WTC11 (cell line): ENCODE results near the gene RSAD1. TPM values are rescaled to one million over a fixed set of nuclear protein-coding genes. Genes with fewer than 3 reads are reported as not detected.
"Not testable (repeated sequence)": the region's sequence is repeated elsewhere in the genome, so short reads cannot be mapped to it uniquely, and the experiment has no call there.

Experiments used
- ATAC-seq: fragments of 200-7000 bp; cut with Tn5 transposase; 2 replicates; pipeline ENCODE4 v1.10.0; 2021; ENCODE audit warnings: mild to moderate bottlenecking, moderate library complexity
- CTCF ChIA-PET: fragments of 300-600 bp; sonication (Branson Sonifier 250); formaldehyde crosslinking; loops from one replicate; lab custom pipeline; 2021; ENCODE audit warnings: antibody characterized with exemption; lab: Charles Lee
- POLR2A ChIA-PET: fragments of 350-600 bp; sonication (Branson Sonifier 250); formaldehyde crosslinking; loops from one replicate; lab custom pipeline; 2021; ENCODE audit warnings: antibody characterized with exemption; lab: Charles Lee
- DNase-seq: peaks from one replicate; pipeline ENCODE4 v3.0.0; 2021; ENCODE audit warnings: low spot score
- H3K27ac Mint-ChIP-seq: 2 replicates; pipeline ENCODE4 v1.8.0; 2021; ENCODE audit warnings: mixed read lengths
- H3K27me3 Mint-ChIP-seq: 2 replicates; pipeline ENCODE4 v1.8.0; 2021; ENCODE audit warnings: low read depth, mild to moderate bottlenecking, moderate library complexity, mixed read lengths
- H3K36me3 Mint-ChIP-seq: 2 replicates; pipeline ENCODE4 v1.8.0; 2021; ENCODE audit warnings: mixed read lengths
- H3K4me1 Mint-ChIP-seq: 2 replicates; pipeline ENCODE4 v1.8.0; 2022; ENCODE audit warnings: mixed read lengths
- H3K4me3 Mint-ChIP-seq: 2 replicates; pipeline ENCODE4 v1.8.0; 2021; ENCODE audit warnings: mild to moderate bottlenecking, moderate library complexity, mixed read lengths
- H3K9me3 Mint-ChIP-seq: 2 replicates; pipeline ENCODE4 v1.8.0; 2021; ENCODE audit warnings: mixed read lengths
- CTCF ChIP-seq: fragments of 200-600 bp; IDR thresholded peaks from 2 replicates; pipeline ENCODE4 v1.8.0; 2022; ENCODE audit warnings: antibody characterized with exemption
- E2F1 ChIP-seq: sonication (generic); formaldehyde crosslinking; IDR thresholded peaks from 2 replicates; pipeline ENCODE4 v1.8.0; 2022; ENCODE audit warnings: mild to moderate bottlenecking, missing genetic modification reagents
- E2F5 ChIP-seq: sonication (generic); formaldehyde crosslinking; IDR thresholded peaks from 2 replicates; pipeline ENCODE4 v1.8.1; 2022; ENCODE audit warnings: mild to moderate bottlenecking, moderate library complexity, missing genetic modification reagents
- ESRRA ChIP-seq: sonication (generic); formaldehyde crosslinking; IDR thresholded peaks from 2 replicates; pipeline ENCODE4 v1.8.1; 2022; ENCODE audit warnings: mild to moderate bottlenecking, missing genetic modification reagents, borderline replicate concordance
- ETV6 ChIP-seq: sonication (generic); formaldehyde crosslinking; IDR thresholded peaks from 2 replicates; pipeline ENCODE4 v1.8.1; 2022; ENCODE audit warnings: mild to moderate bottlenecking, missing genetic modification reagents
- FOXJ3 ChIP-seq: sonication (generic); formaldehyde crosslinking; IDR thresholded peaks from 2 replicates; pipeline ENCODE4 v1.9.0; 2021; ENCODE audit warnings: missing genetic modification reagents, mild to moderate bottlenecking, borderline replicate concordance
- GABPB1 ChIP-seq: sonication (generic); formaldehyde crosslinking; IDR thresholded peaks from 2 replicates; pipeline ENCODE4 v1.8.1; 2023; ENCODE audit warnings: mild to moderate bottlenecking, missing genetic modification reagents
- HMGA2 ChIP-seq: fragments of 250-450 bp; sonication (Bioruptor Pico); IDR thresholded peaks from 2 replicates; pipeline ENCODE4 v1.4.0; 2021; ENCODE audit warnings: mild to moderate bottlenecking, moderate library complexity
- MAX ChIP-seq: sonication (generic); formaldehyde crosslinking; IDR thresholded peaks from 2 replicates; pipeline ENCODE4 v1.8.0; 2022; ENCODE audit warnings: mild to moderate bottlenecking, missing genetic modification reagents
- MYBL2 ChIP-seq: sonication (generic); formaldehyde crosslinking; IDR thresholded peaks from 2 replicates; pipeline ENCODE4 v1.8.1; 2023; ENCODE audit warnings: mild to moderate bottlenecking, moderate library complexity, missing genetic modification reagents
- NFATC4 ChIP-seq: fragments of 250-450 bp; sonication (Bioruptor Pico); IDR thresholded peaks from 2 replicates; pipeline ENCODE4 v1.9.0; 2021; ENCODE audit warnings: mild to moderate bottlenecking
- NR2C2 ChIP-seq: sonication (generic); formaldehyde crosslinking; IDR thresholded peaks from 2 replicates; pipeline ENCODE4 v1.8.0; 2022; ENCODE audit warnings: mild to moderate bottlenecking, missing genetic modification reagents
- OVOL2 ChIP-seq: fragments of 250-450 bp; sonication (Bioruptor Pico); IDR thresholded peaks from 2 replicates; pipeline ENCODE4 v1.9.0; 2021; ENCODE audit warnings: mild to moderate bottlenecking, borderline replicate concordance
- PRRX2 ChIP-seq: fragments of 250-450 bp; sonication (Bioruptor Pico); IDR thresholded peaks from 2 replicates; pipeline ENCODE4 v1.8.0; 2021; ENCODE audit warnings: mild to moderate bottlenecking
- SMAD4 ChIP-seq: sonication (generic); formaldehyde crosslinking; IDR thresholded peaks from 2 replicates; pipeline ENCODE4 v1.8.0; 2022; ENCODE audit warnings: mild to moderate bottlenecking, missing genetic modification reagents
- SOX15 ChIP-seq: fragments of 250-450 bp; sonication (Bioruptor Pico); IDR thresholded peaks from 2 replicates; pipeline ENCODE4 v1.9.0; 2021; ENCODE audit warnings: mild to moderate bottlenecking
- SP1 ChIP-seq: sonication (generic); formaldehyde crosslinking; conservative IDR thresholded peaks from 2 replicates; pipeline ENCODE4 v1.8.1; 2022; ENCODE audit warnings: missing genetic modification reagents
- TEAD4 ChIP-seq: sonication (generic); formaldehyde crosslinking; IDR thresholded peaks from 2 replicates; pipeline ENCODE4 v1.8.0; 2022; ENCODE audit warnings: mild to moderate bottlenecking, missing genetic modification reagents
- ZBTB21 ChIP-seq: sonication (generic); formaldehyde crosslinking; IDR thresholded peaks from 2 replicates; pipeline ENCODE4 v1.8.1; 2023; ENCODE audit warnings: mild to moderate bottlenecking, missing genetic modification reagents, borderline replicate concordance
- ZNF396 ChIP-seq: fragments of 250-450 bp; sonication (Bioruptor Pico); IDR thresholded peaks from 2 replicates; pipeline ENCODE4 v1.8.0; 2021; ENCODE audit warnings: mild to moderate bottlenecking, moderate library complexity, borderline replicate concordance
- ZNF416 ChIP-seq: fragments of 250-450 bp; sonication (Bioruptor Pico); IDR thresholded peaks from 2 replicates; pipeline ENCODE4 v1.9.0; 2021; ENCODE audit warnings: mild to moderate bottlenecking, inconsistent platforms
- total RNA-seq: library from RNA; stranded (reverse); gene quantifications from 3 replicates; pipeline ENCODE4 v1.2.3, GENCODE V29; 2021

RSAD1 gene
- total RNA-seq, 1 experiment from 2014 or later: 35.1 TPM

GRCh38 chr17:50474523-50474922 lies 4.1 kb upstream of the RSAD1 start:
- no peaks in the 10 kb centered on the region for H3K36me3 Mint-ChIP-seq
- peaks cover 19% of the 10 kb centered on the region for H3K4me1 Mint-ChIP-seq
- H3K9me3 Mint-ChIP-seq: no peaks in the 10 kb centered on the region
- TF ChIP-seq SP1 (CRISPR knock-in tag): no peak
- no peak for TF ChIP-seq ZBTB21
- TF ChIP-seq ESRRA (CRISPR knock-in tag): no peak
- TF ChIP-seq MYBL2 (CRISPR knock-in tag): no peak
- no peak for TF ChIP-seq PRRX2 (CRISPR knock-in tag)
- no peak for TF ChIP-seq GABPB1 (CRISPR knock-in tag)
- TF ChIP-seq ZNF396 (CRISPR knock-in tag): no peak
- TF ChIP-seq OVOL2 (CRISPR knock-in tag): no peak
- TF ChIP-seq NR2C2: no peak
- no peak for TF ChIP-seq ETV6
- no peak for TF ChIP-seq ZNF416 (CRISPR knock-in tag)
- TF ChIP-seq SOX15 (CRISPR knock-in tag): no peak
- no peak for TF ChIP-seq CTCF
- TF ChIP-seq MAX (CRISPR knock-in tag): no peak
- TF ChIP-seq FOXJ3 (CRISPR knock-in tag): no peak
- DNase-seq: no peak
- peaks cover 21% of the 10 kb centered on the region for H3K27me3 Mint-ChIP-seq
- POLR2A ChIA-PET: no interaction called here
- CTCF ChIA-PET: interaction anchor here (0.5 to 5.8 kb wide), 3 partner anchors 20 to 77 kb away, joined by 3 to 40 read pairs (median 3); partner anchors contain the start of gene LRRC59
- no peak overlapping the region for H3K4me3 Mint-ChIP-seq
- no peak for ATAC-seq
- H3K27ac Mint-ChIP-seq: no peak overlapping the region

- Mint-ChIP-seq H3K4me1 (peaks cover 20% of the 10 kb centered on the region), H3K27me3 (peaks cover 20% of the 10 kb centered on the region), H3K9me3 (no peaks in the 10 kb centered on the region), H3K4me3 (no peak overlapping the region), H3K27ac (no peak overlapping the region), H3K36me3 (no peaks in the 10 kb centered on the region)
- no peak for DNase-seq
- POLR2A ChIA-PET: interaction anchor here (0.6 kb wide), 1 partner anchor 9 kb away, joined by 4 read pairs; no protein-coding TSS in a partner anchor
- no peak for ATAC-seq
- CTCF ChIA-PET: interaction anchor here (0.9 to 5.8 kb wide), 2 partner anchors 67 to 78 kb away, joined by 3 to 40 read pairs; partner anchors contain the start of gene LRRC59
- no peak for TF ChIP-seq E2F1
- TF ChIP-seq NR2C2: no peak
- no peak for TF ChIP-seq NFATC4 (CRISPR knock-in tag)
- no peak for TF ChIP-seq E2F5 (CRISPR knock-in tag)
- TF ChIP-seq SMAD4 (CRISPR knock-in tag): no peak
- no peak for TF ChIP-seq TEAD4 (CRISPR knock-in tag)
- no peak for TF ChIP-seq HMGA2 (CRISPR knock-in tag)
Measured at GRCh38 chr17:50475362-50475761, 3.3 kb upstream of the RSAD1 start.

- not testable (repeated sequence) for H3K9me3 Mint-ChIP-seq, DNase-seq, H3K36me3 Mint-ChIP-seq, H3K27ac Mint-ChIP-seq, ATAC-seq
- peaks cover 15% of the 10 kb centered on the region for H3K4me1 Mint-ChIP-seq
- ChIA-PET CTCF (interaction anchor here (0.9 to 5.8 kb wide), 3 partner anchors 66 to 79 kb away, joined by 3 to 40 read pairs (median 7); partner anchors contain the start of gene LRRC59), POLR2A (interaction anchor here (0.6 kb wide), 1 partner anchor 8 kb away, joined by 4 read pairs; no protein-coding TSS in a partner anchor)
- peak overlapping the region; percentile 41 for H3K4me3 Mint-ChIP-seq
- H3K27me3 Mint-ChIP-seq: peaks cover 20% of the 10 kb centered on the region
Measured at GRCh38 chr17:50475775-50476544, 2.7 kb upstream of the RSAD1 start.
